CD14-positive monocyte (primary cell): ENCODE data around the gene COL20A1. TPM values are rescaled to one million over a fixed set of nuclear protein-coding genes. Genes with fewer than 3 reads are reported as not detected.

Experiments
- DNase-seq, 3 donors: peaks; one replicate each; pipeline ENCODE4 v3.0.0-alpha.2; 2011 to 2022
- H2AFZ ChIP-seq: 2 replicates; pipeline ENCODE4 v1.6.0; 2012; ENCODE audit warnings: mild to moderate bottlenecking, low read depth, low read length, inconsistent platforms; ENCODE audit not compliant: insufficient read depth, poor library complexity, severe bottlenecking
- H3K27ac ChIP-seq, 2 donors: 1 replicate in 1 of 2; 2 replicates in 1 of 2; pipeline ENCODE4 v1.5.1; 2012 to 2013; ENCODE audit warnings: low read length in 2 of 2, control low read depth in 1 of 2, inconsistent platforms in 1 of 2, low read depth in 1 of 2, mild to moderate bottlenecking in 1 of 2
- H3K27me3 ChIP-seq, 2 donors: one replicate each; pipeline versions ENCODE4 v1.6.0 to v1.6.1; 2011 to 2013; ENCODE audit warnings: low read length in 2 of 2; ENCODE audit not compliant: control insufficient read depth in 2 of 2, insufficient read depth in 2 of 2
- H3K36me3 ChIP-seq, 2 donors: replicated peaks in 1 of 2; 1 replicate in 1 of 2; 2 replicates in 1 of 2; pipeline versions ENCODE4 v1.5.1 to v1.6.1; 2012 to 2013; ENCODE audit warnings: low read length in 2 of 2, control low read depth in 1 of 2, inconsistent platforms in 1 of 2, mild to moderate bottlenecking in 1 of 2; ENCODE audit not compliant: insufficient read depth in 2 of 2, control insufficient read depth in 1 of 2
- H3K4me1 ChIP-seq, 2 donors: 1 replicate in 1 of 2; 2 replicates in 1 of 2; pipeline versions ENCODE4 v1.5.1 to v1.6.1; 2012 to 2013; ENCODE audit warnings: low read length in 2 of 2, control low read depth in 1 of 2, inconsistent platforms in 1 of 2, mild to moderate bottlenecking in 1 of 2, moderate library complexity in 1 of 2; ENCODE audit not compliant: insufficient read depth in 2 of 2, control insufficient read depth in 1 of 2
- H3K4me2 ChIP-seq: replicated peaks from 2 replicates; pipeline ENCODE3; 2012; ENCODE audit warnings: low read length, moderate library complexity, mild to moderate bottlenecking; ENCODE audit not compliant: poor library complexity, severe bottlenecking; ENCODE audit errors: extremely low read depth
- H3K4me3 ChIP-seq, 3 experiments: fragments of 200-600 bp in 1 of 3; sonication (generic) in 1 of 3; replicated peaks in 1 of 3; 1 replicate in 2 of 3; 2 replicates in 1 of 3; pipeline ENCODE4 v1.5.1; 2011 to 2013; ENCODE audit warnings: low read length in 3 of 3, mild to moderate bottlenecking in 3 of 3, control low read depth in 2 of 3, low read depth in 2 of 3, inconsistent platforms in 1 of 3, moderate library complexity in 1 of 3
- H3K79me2 ChIP-seq: 2 replicates; pipeline ENCODE4 v1.6.0; 2012; ENCODE audit warnings: mild to moderate bottlenecking, control low read depth, inconsistent platforms, low read length, moderate library complexity; ENCODE audit not compliant: insufficient read depth
- H3K9ac ChIP-seq: 2 replicates; pipeline ENCODE4 v1.6.0; 2017; ENCODE audit warnings: low read length, mild to moderate bottlenecking; ENCODE audit not compliant: insufficient read depth, poor library complexity, severe bottlenecking
- H3K9me3 ChIP-seq, 2 donors: replicated peaks in 1 of 2; 1 replicate in 1 of 2; 2 replicates in 1 of 2; pipeline versions ENCODE4 v1.5.1 to v1.6.1; 2012 to 2013; ENCODE audit warnings: low read length in 2 of 2, control low read depth in 1 of 2; ENCODE audit not compliant: control insufficient read depth in 1 of 2, insufficient read depth in 1 of 2
- H4K20me1 ChIP-seq: 2 replicates; pipeline ENCODE4 v1.6.0; 2012; ENCODE audit warnings: mild to moderate bottlenecking, low read length, control low read depth, moderate library complexity; ENCODE audit not compliant: insufficient read depth
- H3K27ac Mint-ChIP-seq, 7 donors: one replicate each; pipeline ENCODE4 v1.8.0; 2020; ENCODE audit warnings: mild to moderate bottlenecking in 7 of 7, mixed read lengths in 7 of 7, moderate library complexity in 6 of 7, inconsistent platforms in 2 of 7
- H3K27me3 Mint-ChIP-seq, 3 donors: one replicate each; pipeline ENCODE4 v1.8.0; 2021 to 2022; ENCODE audit warnings: low read depth in 3 of 3, mild to moderate bottlenecking in 3 of 3, mixed read lengths in 3 of 3, moderate library complexity in 3 of 3, inconsistent platforms in 1 of 3
- H3K36me3 Mint-ChIP-seq, 2 donors: one replicate each; pipeline ENCODE4 v1.8.0; 2020; ENCODE audit warnings: mixed read lengths in 2 of 2, inconsistent platforms in 1 of 2, mild to moderate bottlenecking in 1 of 2
- H3K4me1 Mint-ChIP-seq: one replicate; pipeline ENCODE4 v1.8.0; 2020; ENCODE audit warnings: mild to moderate bottlenecking, mixed read lengths
- H3K4me3 Mint-ChIP-seq, 2 donors: one replicate each; pipeline ENCODE4 v1.8.0; 2020; ENCODE audit warnings: mild to moderate bottlenecking in 2 of 2, mixed read lengths in 2 of 2, moderate library complexity in 1 of 2
- H3K9me3 Mint-ChIP-seq, 7 donors: one replicate each; pipeline ENCODE4 v1.8.0; 2020 to 2022; ENCODE audit warnings: mixed read lengths in 7 of 7, mild to moderate bottlenecking in 6 of 7, moderate library complexity in 6 of 7, inconsistent platforms in 2 of 7
- WGBS: methylation state at CpG from one replicate; pipeline ENCODE4 v1.1.5; 2013; ENCODE audit warnings: missing lambda C conversion rate; ENCODE audit not compliant: insufficient coverage; 5-methylcytosine and 5-hydroxymethylcytosine counted together
- intact Hi-C, 2 donors: fragments of 100-400 bp; cut with micrococcal nuclease; formaldehyde crosslinking; loops; one replicate each; pipeline versions ENCODE4 v1.15.0 to v1.15.1; 2023
- polyA plus RNA-seq, 3 donors: library from polyadenylated mRNA; depleted of rRNA in 1 of 3; unstranded in 2 of 3; stranded (reverse) in 1 of 3; fragments of 300-500 nt in 2 of 3; fragments of >200 nt in 1 of 3; fragmentation: Illumina TruSeq in 2 of 3; gene quantifications; 1 replicate in 2 of 3; 2 replicates in 1 of 3; pipeline ENCODE4 v1.2.3, GENCODE V29; 2012 to 2021
- TF ChIP-seq, protein P1 (sequence below): fragments of 200-600 bp; IDR thresholded peaks from one replicate; pipeline ENCODE4 v1.8.0; 2022; ENCODE audit warnings: antibody characterized with exemption, mild to moderate bottlenecking

The COL20A1 gene
- polyA plus RNA-seq, 3 donors: not detected

DNA sequence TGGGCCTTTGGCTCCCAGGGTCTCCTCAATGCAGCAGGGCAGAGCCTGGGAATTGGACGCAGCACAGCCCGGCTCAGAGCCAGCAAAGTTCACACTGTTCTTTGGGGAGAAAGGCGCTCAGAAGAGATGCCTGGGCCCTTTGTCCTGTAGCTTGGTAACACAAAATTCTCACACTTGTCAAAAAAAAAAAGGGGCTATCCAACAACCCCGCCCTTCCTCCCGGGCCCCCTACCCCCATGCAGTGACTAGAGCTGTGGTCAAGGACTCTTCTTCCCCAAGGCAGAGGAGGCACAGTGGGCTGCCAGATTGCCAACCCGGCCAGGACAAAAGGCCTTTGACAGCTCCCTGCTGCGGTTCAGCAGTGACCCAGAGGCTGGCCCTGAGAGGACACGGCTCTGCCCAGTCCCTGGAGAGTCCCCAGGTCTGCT, 40.7 kb upstream of the COL20A1 start:
- no peak overlapping the region for H2AFZ ChIP-seq
- Mint-ChIP-seq H3K36me3 (no peaks in the 10 kb centered on the region), H3K27me3 (peaks cover 54 to 80% (median 57%) of the 10 kb centered on the region in 3 donors), H3K4me3 (peak overlapping the region in 1 of 2 donors; percentile 82), H3K4me1 (no peaks in the 10 kb centered on the region), H3K9me3 (peaks cover 0 to 16% (median 0%) of the 10 kb centered on the region in 7 donors), H3K27ac (no peak overlapping the region)
- no peak overlapping the region for H3K27ac ChIP-seq
- H3K9me3 ChIP-seq: peaks cover 0 to 11% of the 10 kb centered on the region in 2 donors
- no peaks in the 10 kb centered on the region for H3K4me1 ChIP-seq
- H3K4me3 ChIP-seq: no peak overlapping the region
- no peaks in the 10 kb centered on the region for H4K20me1 ChIP-seq
- WGBS: 76% methylated on average over 6 of the region's 8 CpGs
- H3K4me2 ChIP-seq: no peak overlapping the region
- no peaks in the 10 kb centered on the region for H3K79me2 ChIP-seq
- H3K9ac ChIP-seq: no peak overlapping the region
- TF ChIP-seq, protein P1, sequence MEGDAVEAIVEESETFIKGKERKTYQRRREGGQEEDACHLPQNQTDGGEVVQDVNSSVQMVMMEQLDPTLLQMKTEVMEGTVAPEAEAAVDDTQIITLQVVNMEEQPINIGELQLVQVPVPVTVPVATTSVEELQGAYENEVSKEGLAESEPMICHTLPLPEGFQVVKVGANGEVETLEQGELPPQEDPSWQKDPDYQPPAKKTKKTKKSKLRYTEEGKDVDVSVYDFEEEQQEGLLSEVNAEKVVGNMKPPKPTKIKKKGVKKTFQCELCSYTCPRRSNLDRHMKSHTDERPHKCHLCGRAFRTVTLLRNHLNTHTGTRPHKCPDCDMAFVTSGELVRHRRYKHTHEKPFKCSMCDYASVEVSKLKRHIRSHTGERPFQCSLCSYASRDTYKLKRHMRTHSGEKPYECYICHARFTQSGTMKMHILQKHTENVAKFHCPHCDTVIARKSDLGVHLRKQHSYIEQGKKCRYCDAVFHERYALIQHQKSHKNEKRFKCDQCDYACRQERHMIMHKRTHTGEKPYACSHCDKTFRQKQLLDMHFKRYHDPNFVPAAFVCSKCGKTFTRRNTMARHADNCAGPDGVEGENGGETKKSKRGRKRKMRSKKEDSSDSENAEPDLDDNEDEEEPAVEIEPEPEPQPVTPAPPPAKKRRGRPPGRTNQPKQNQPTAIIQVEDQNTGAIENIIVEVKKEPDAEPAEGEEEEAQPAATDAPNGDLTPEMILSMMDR: no peak
- H3K27me3 ChIP-seq: peaks cover 17 to 50% of the 10 kb centered on the region in 2 donors
- DNase-seq: no peak
- H3K36me3 ChIP-seq: no peaks in the 10 kb centered on the region
- intact Hi-C loops: no loop called here

DNA sequence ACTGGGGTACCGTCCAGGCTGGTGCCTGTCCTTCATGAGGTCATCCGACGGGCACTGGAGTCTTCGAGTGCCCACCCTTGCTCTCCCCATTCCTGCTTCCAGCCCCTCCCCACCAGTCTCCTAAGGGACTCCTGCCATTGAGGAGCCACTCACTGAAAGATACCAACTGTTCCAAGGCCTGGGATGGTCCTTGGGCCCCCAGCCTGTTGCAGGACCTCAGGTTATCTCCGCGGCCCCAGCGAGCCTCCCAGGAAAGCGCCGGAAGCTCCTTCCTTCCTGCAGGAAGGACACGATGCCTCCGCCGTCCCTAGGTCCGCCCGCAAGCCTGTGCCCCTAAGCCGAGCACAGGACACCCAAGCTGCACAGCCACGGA, 39.9 kb upstream of the COL20A1 start:
- Histone ChIP-seq H2AFZ (no peak overlapping the region), H3K4me1 (no peaks in the 10 kb centered on the region), H3K4me2 (no peak overlapping the region), H3K27ac (no peak overlapping the region), H3K79me2 (no peaks in the 10 kb centered on the region), H3K9ac (no peak overlapping the region), H3K36me3 (no peaks in the 10 kb centered on the region), H4K20me1 (no peaks in the 10 kb centered on the region), H3K27me3 (peaks cover 17 to 43% of the 10 kb centered on the region in 2 donors), H3K9me3 (peaks cover 0 to 11% of the 10 kb centered on the region in 2 donors), H3K4me3 (no peak overlapping the region)
- WGBS: 9% methylated on average over 16 of the region's 16 CpGs
- Mint-ChIP-seq H3K4me1 (no peaks in the 10 kb centered on the region), H3K9me3 (peaks cover 0 to 16% (median 0%) of the 10 kb centered on the region in 7 donors), H3K36me3 (no peaks in the 10 kb centered on the region), H3K4me3 (peak overlapping the region in 1 of 2 donors; percentile 82), H3K27ac (no peak overlapping the region), H3K27me3 (peaks cover 56 to 75% (median 57%) of the 10 kb centered on the region in 3 donors)
- intact Hi-C loops: no loop called here
- TF ChIP-seq, protein P1: no peak
- DNase-seq: no peak
